HEK293 (cell line): ENCODE results near the gene STARD3.

ENCODE experiments used
- CTCF ChIP-seq: fragments of 450-650 bp; formaldehyde crosslinking; IDR thresholded peaks from 2 replicates; pipeline ENCODE4 v1.5.1; 2016; ENCODE audit warnings: missing biosample characterization, missing genetic modification characterization
- PBX3 ChIP-seq: sonication (generic); formaldehyde crosslinking; IDR thresholded peaks from 2 replicates; pipeline ENCODE4 v1.8.1; 2022; ENCODE audit warnings: mild to moderate bottlenecking, moderate library complexity, missing genetic modification reagents
- PRDM1 ChIP-seq: fragments of 450-650 bp; formaldehyde crosslinking; IDR thresholded peaks from 2 replicates; pipeline ENCODE4; 2016; ENCODE audit warnings: missing biosample characterization, missing genetic modification characterization
- YY1 ChIP-seq: fragments of 450-650 bp; formaldehyde crosslinking; IDR thresholded peaks from 2 replicates; pipeline ENCODE4 v1.5.1; 2018; ENCODE audit warnings: missing biosample characterization, missing genetic modification characterization
- ZBTB48 ChIP-seq: fragments of 450-650 bp; formaldehyde crosslinking; IDR thresholded peaks from 2 replicates; pipeline ENCODE4 v1.5.1; 2016; ENCODE audit warnings: missing biosample characterization, missing genetic modification characterization
- ZNF138 ChIP-seq: fragments of 450-650 bp; formaldehyde crosslinking; IDR thresholded peaks from 2 replicates; pipeline ENCODE4 v1.5.1; 2016; ENCODE audit warnings: missing biosample characterization, missing genetic modification characterization, borderline replicate concordance
- ZNF580 ChIP-seq: fragments of 450-650 bp; formaldehyde crosslinking; IDR thresholded peaks from 2 replicates; pipeline ENCODE4 v1.5.1; 2016; ENCODE audit warnings: missing biosample characterization, missing genetic modification characterization
- ZNF629 ChIP-seq: fragments of 450-650 bp; formaldehyde crosslinking; IDR thresholded peaks from 2 replicates; pipeline ENCODE4 v1.5.1; 2017; ENCODE audit warnings: missing biosample characterization, missing genetic modification characterization
- ZNF792 ChIP-seq: fragments of 450-650 bp; formaldehyde crosslinking; IDR thresholded peaks from 2 replicates; pipeline ENCODE4 v1.5.1; 2016; ENCODE audit warnings: missing biosample characterization, missing genetic modification characterization

GRCh38 chr17:39650121-39650579, 13.2 kb downstream of the STARD3 start:
- TF ChIP-seq PBX3 (CRISPR knock-in tag) (no peak), ZNF629 (tag by site-specific recombination) (no peak), ZNF792 (tag by site-specific recombination) (no peak), ZNF580 (no peak), ZBTB48 (tag by site-specific recombination) (no peak), YY1 (tag by site-specific recombination) (no peak), ZNF138 (tag by site-specific recombination) (no peak), CTCF (tag by site-specific recombination) (no peak), PRDM1 (tag by site-specific recombination) (no peak)
